Karpas-422 (cell line): ENCODE results near the gene METTL9. TPM values are rescaled to one million over a fixed set of nuclear protein-coding genes. Genes with fewer than 3 reads are reported as not detected.
A peak's percentile ranks its signal among the peaks of the same experiment; 100 is the strongest.

ENCODE experiments used
- DNase-seq: peaks from one replicate; pipeline ENCODE4 v3.0.0-alpha.2; 2015
- H2AFZ ChIP-seq: fragments of 200-600 bp; sonication (generic); 2 replicates; pipeline ENCODE4 v1.6.1; 2014; ENCODE audit warnings: antibody characterized with exemption, low read length, mixed read lengths
- H3K27ac ChIP-seq: fragments of 200-600 bp; sonication (generic); 2 replicates; pipeline ENCODE4 v1.5.1; 2014; ENCODE audit warnings: mild to moderate bottlenecking, low read length, moderate library complexity
- H3K27me3 ChIP-seq: fragments of 200-600 bp; sonication (generic); 2 replicates; pipeline ENCODE4 v1.6.1; 2014; ENCODE audit warnings: low read length, mixed read lengths
- H3K36me3 ChIP-seq: fragments of 200-600 bp; sonication (generic); 2 replicates; pipeline ENCODE4 v1.6.1; 2014; ENCODE audit warnings: low read length, mixed read lengths; ENCODE audit not compliant: insufficient read depth
- H3K4me1 ChIP-seq: fragments of 200-600 bp; sonication (generic); 2 replicates; pipeline ENCODE4 v1.6.1; 2014; ENCODE audit warnings: mild to moderate bottlenecking, low read length, mixed read lengths
- H3K4me2 ChIP-seq: fragments of 200-600 bp; sonication (generic); 2 replicates; pipeline ENCODE4 v1.6.1; 2014; ENCODE audit warnings: low read length, low read depth, mild to moderate bottlenecking; ENCODE audit not compliant: poor library complexity, severe bottlenecking
- H3K4me3 ChIP-seq: fragments of 200-600 bp; sonication (generic); 2 replicates; pipeline ENCODE4 v1.5.1; 2014; ENCODE audit warnings: mild to moderate bottlenecking, antibody characterized with exemption, low read length, mixed read lengths
- H3K79me2 ChIP-seq: fragments of 200-600 bp; sonication (generic); 2 replicates; pipeline ENCODE4 v1.6.1; 2014; ENCODE audit warnings: mild to moderate bottlenecking, low read length, mixed read lengths
- H3K9ac ChIP-seq: fragments of 200-600 bp; sonication (generic); 2 replicates; pipeline ENCODE4 v1.6.0; 2014; ENCODE audit warnings: low read length
- H3K9me2 ChIP-seq: fragments of 200-600 bp; sonication (generic), shearing (Covaris generic); replicated peaks from 2 replicates; pipeline ENCODE4 v1.6.0; 2014; ENCODE audit warnings: mild to moderate bottlenecking, low read length, moderate library complexity; ENCODE audit not compliant: insufficient read depth
- H3K9me3 ChIP-seq: fragments of 300-700, 200-600 bp; sonication (generic); 2 replicates; pipeline ENCODE4 v1.6.1; 2014; ENCODE audit warnings: low read length, mixed read lengths
- H4K20me1 ChIP-seq: fragments of 200-600 bp; sonication (generic); 2 replicates; pipeline ENCODE4 v1.6.1; 2014; ENCODE audit warnings: mild to moderate bottlenecking, antibody characterized with exemption, low read length, low read depth; ENCODE audit not compliant: insufficient read depth
- total RNA-seq: library from RNA; depleted of rRNA; stranded (reverse); fragments of >200 nt; shearing (Covaris generic); gene quantifications from 2 replicates; pipeline ENCODE4 v1.2.3, GENCODE V29; 2014; ENCODE audit warnings: low replicate concordance

The METTL9 gene
- total RNA-seq, 1 experiment from 2014 or later: 90.6 TPM

DNA sequence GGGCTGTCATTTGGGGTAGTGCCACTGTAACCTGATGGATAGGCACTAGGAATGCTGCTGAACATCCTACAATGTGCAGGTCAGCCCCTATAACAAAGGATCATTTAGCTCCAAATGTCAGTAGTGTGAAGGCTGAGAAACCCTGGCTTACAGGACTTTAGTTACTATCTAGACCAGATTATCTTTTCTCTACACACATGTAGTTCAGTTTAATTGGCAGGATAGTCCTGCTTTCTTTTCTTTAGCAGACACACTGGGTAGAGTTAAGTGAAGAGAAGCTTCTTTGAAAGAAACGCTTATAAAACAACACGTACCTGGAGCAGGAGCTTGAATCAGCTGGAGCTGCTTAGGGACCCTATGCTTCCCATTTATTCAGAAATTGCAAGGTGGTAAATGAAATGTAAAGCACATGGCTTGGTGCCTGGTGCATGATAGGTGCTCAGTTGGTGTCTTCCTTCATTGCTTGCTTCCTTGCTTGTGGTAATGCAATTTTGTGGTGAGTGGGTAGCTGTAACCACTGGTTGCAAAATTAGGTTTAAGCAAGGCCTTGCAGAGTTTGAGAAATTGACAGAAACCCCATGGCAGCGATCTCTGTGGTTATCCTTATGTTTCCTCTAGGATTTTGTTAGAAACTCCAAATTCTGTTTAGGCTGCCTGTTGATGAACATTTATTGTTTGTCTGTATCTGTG, 9.4 kb downstream of the METTL9 start:
- Histone ChIP-seq H4K20me1 (peaks cover 35% of the 10 kb centered on the region; the same call in 1 of the 2 replicates), H3K4me2 (peak overlapping the region; percentile 60), H3K4me1 (peaks cover 44% of the 10 kb centered on the region), H3K9me3 (no peaks in the 10 kb centered on the region), H3K4me3 (peak overlapping the region; percentile 8), H3K79me2 (peaks cover 96% of the 10 kb centered on the region), H3K36me3 (no peaks in the 10 kb centered on the region), H3K27me3 (no peaks in the 10 kb centered on the region), H3K27ac (peak overlapping the region; percentile 32; the same call in 1 of the 2 replicates), H3K9me2 (no peaks in the 10 kb centered on the region), H3K9ac (no peak overlapping the region; the same call in 1 of the 2 replicates), H2AFZ (no peak overlapping the region)
- no peak for DNase-seq

DNA sequence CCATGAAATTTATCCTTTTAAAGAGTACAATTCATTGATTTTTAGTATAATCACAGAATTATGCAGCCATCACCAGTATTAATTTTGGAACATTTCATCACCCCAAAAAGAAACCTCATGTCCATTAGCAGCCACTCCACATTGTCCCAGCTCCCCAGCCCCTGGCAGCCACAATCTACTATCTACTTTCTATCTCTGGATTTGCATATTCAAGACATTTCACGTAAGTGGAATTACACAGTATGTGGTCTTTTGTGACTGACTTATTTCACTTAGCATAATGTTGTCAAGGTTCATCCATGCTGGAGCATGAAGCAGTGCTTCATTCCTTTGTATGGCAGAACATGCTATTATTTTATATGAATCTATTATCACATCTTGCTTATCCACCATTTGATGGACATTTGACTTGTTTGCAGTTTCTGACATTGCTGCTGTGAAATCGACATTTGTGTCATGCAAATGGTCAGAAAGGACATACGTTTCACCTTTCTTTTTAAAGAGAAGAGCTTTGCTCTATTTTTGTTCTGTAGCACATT, 10.7 kb downstream of the METTL9 start:
- peak overlapping the region; percentile 8 for H3K4me3 ChIP-seq
- H3K9ac ChIP-seq: no peak overlapping the region
- H3K4me2 ChIP-seq: peak overlapping the region; percentile 60
- peak; percentile 48 for DNase-seq
- H3K79me2 ChIP-seq: peaks cover 97% of the 10 kb centered on the region
- peaks cover 28% of the 10 kb centered on the region; the same call in 1 of the 2 replicates for H4K20me1 ChIP-seq
- H3K9me2 ChIP-seq: no peaks in the 10 kb centered on the region
- peaks cover 44% of the 10 kb centered on the region for H3K4me1 ChIP-seq
- H3K9me3 ChIP-seq: no peaks in the 10 kb centered on the region
- H3K27ac ChIP-seq: peak overlapping the region; percentile 32
- H3K27me3 ChIP-seq: no peaks in the 10 kb centered on the region
- no peaks in the 10 kb centered on the region for H3K36me3 ChIP-seq
- H2AFZ ChIP-seq: no peak overlapping the region

DNA sequence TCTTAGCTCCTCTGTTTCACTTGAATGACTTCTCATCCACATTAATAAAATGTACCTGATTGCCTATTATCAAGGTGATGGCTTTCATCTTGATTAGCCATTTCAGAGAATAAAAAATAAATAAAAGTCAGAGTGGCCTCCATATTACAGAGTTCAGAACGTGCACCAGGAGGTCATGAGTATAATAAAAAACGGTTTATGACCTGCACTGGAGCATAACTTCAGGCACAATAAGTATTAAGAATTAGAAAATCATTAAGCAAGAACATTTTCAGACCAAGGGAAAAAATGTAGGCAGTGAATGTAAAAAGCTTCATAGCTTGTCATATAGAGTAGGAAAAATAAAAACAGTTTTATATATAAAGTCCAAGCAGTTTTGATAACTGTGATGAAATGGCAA, 11.4 kb downstream of the METTL9 start:
- Histone ChIP-seq H3K9me3 (no peaks in the 10 kb centered on the region), H2AFZ (no peak overlapping the region), H3K4me2 (peak overlapping the region; percentile 60), H3K9me2 (no peaks in the 10 kb centered on the region), H4K20me1 (peaks cover 24% of the 10 kb centered on the region; the same call in 1 of the 2 replicates), H3K9ac (no peak overlapping the region), H3K27ac (peak overlapping the region; percentile 32; the same call in 1 of the 2 replicates), H3K79me2 (peaks cover 97% of the 10 kb centered on the region), H3K4me1 (peaks cover 45% of the 10 kb centered on the region), H3K36me3 (no peaks in the 10 kb centered on the region), H3K27me3 (no peaks in the 10 kb centered on the region), H3K4me3 (no peak overlapping the region)
- DNase-seq: no peak

DNA sequence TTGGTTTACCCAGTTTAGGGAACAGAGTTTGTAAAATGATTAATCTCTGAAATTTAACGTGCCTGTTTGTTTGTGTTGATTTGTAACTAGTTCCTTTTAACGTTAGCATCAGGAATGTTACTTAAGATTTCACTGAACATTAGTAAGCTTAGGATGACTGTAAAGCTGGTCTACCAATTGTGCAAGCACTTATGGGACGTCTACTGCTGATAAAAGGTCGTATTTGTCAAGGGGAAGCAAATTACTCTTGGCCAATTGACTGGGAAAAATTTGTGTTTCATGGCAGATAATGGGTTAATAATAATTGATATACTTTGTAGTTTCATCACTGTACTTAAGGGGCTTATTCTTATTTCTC, 11.8 kb downstream of the METTL9 start:
- Histone ChIP-seq H3K9me2 (no peaks in the 10 kb centered on the region), H2AFZ (no peak overlapping the region), H3K27ac (peak overlapping the region; percentile 63; the same call in 1 of the 2 replicates), H3K9ac (no peak overlapping the region), H3K9me3 (no peaks in the 10 kb centered on the region), H3K4me3 (no peak overlapping the region), H4K20me1 (peaks cover 24% of the 10 kb centered on the region; the same call in 1 of the 2 replicates), H3K36me3 (no peaks in the 10 kb centered on the region), H3K79me2 (peaks cover 99% of the 10 kb centered on the region), H3K4me1 (peaks cover 49% of the 10 kb centered on the region), H3K4me2 (peak overlapping the region; percentile 60), H3K27me3 (no peaks in the 10 kb centered on the region)
- no peak for DNase-seq

DNA sequence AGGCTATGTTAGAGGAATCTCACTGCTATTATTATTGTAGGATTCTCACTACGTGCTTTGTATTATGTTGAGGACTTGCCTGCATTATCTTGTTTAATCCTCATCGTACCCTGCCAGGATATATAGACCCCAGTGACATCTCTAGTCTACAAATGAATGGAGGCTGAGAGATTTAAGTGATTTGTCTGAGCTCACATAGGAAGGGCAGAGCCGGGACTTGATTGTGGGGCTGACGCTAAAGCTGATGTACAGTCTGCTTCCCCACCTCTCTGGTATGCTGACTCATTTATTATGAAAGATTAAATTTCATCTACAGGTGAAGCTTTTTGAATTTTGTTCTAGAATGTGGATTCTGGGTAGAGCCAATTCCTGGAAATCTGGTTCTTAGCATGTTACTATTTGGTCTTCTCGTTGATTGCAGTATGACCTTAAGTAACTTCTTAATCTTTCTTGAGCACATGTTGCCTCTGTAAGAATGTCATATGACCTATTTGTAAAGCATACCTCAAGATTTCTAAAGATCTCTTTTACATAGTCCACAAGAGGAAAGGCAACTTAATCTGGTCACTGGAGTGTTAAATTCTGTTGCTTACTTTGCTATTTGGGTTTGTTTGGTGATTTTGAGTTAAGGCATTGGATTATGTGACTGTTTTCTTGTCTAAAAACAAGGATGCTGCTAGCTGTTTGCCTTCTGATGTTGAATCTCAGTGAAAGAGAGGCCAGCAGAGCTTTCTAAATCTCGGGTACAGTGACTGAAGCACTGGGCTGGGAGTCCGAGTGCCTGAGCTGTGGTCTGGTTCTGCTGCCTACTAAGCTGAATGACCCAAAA, 12.4 kb downstream of the METTL9 start:
- H2AFZ ChIP-seq: no peak overlapping the region
- H3K27ac ChIP-seq: peak overlapping the region; percentile 63
- H3K4me2 ChIP-seq: peak overlapping the region; percentile 60
- no peak overlapping the region for H3K4me3 ChIP-seq
- no peaks in the 10 kb centered on the region for H3K27me3 ChIP-seq
- no peaks in the 10 kb centered on the region for H3K36me3 ChIP-seq
- peaks cover 99% of the 10 kb centered on the region for H3K79me2 ChIP-seq
- peaks cover 54% of the 10 kb centered on the region for H3K4me1 ChIP-seq
- DNase-seq: peak; percentile 49
- no peak overlapping the region for H3K9ac ChIP-seq
- H4K20me1 ChIP-seq: peaks cover 24% of the 10 kb centered on the region; the same call in 1 of the 2 replicates
- no peaks in the 10 kb centered on the region for H3K9me2 ChIP-seq
- no peaks in the 10 kb centered on the region for H3K9me3 ChIP-seq

DNA sequence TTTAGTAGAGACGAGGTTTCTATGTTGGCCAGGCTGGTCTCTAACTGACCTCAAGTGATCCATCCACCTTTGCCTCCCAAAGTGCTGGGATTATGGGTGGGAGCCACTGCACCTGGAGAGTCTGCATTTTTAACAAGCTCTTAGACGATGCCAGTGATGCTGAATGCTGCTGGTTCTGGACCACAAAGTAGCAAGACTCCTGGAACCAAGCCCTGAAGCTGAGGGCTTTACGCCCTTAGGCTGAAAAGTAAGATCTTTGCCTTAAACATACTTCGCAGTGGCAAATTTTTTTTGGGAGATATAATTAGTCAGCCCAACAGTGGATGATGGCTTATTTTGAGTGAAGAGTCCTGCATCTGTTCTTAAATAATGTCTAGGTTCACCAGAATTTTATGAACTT, 14.0 kb downstream of the METTL9 start:
- Histone ChIP-seq H3K9me2 (no peaks in the 10 kb centered on the region), H3K4me3 (no peak overlapping the region), H3K9me3 (no peaks in the 10 kb centered on the region), H3K9ac (no peak overlapping the region), H4K20me1 (peaks cover 18% of the 10 kb centered on the region; the same call in 1 of the 2 replicates), H3K36me3 (no peaks in the 10 kb centered on the region), H3K4me2 (no peak overlapping the region), H3K4me1 (peaks cover 61% of the 10 kb centered on the region), H2AFZ (no peak overlapping the region), H3K79me2 (peaks cover 92% of the 10 kb centered on the region), H3K27me3 (no peaks in the 10 kb centered on the region), H3K27ac (no peak overlapping the region)
- no peak for DNase-seq

DNA sequence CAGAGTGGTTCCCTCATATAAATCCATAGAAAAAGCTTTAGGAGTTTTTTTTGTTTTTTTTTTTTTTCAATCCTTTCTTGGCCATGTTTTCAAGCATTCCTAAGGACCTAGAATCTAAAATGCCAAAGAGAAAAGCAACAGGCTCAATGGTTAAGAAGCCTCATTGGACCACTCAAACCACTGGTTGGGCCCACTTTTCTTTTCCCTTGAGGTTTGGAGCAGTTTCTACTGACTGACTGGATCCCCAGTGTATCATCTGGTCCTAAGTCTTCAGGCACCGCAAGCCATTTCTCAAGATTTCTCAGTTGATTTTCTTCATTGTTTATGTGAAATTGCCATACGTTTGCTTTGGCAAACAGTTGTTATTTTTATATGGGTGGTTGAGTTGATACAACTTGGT, 14.4 kb downstream of the METTL9 start:
- peaks cover 57% of the 10 kb centered on the region for H3K4me1 ChIP-seq

DNA sequence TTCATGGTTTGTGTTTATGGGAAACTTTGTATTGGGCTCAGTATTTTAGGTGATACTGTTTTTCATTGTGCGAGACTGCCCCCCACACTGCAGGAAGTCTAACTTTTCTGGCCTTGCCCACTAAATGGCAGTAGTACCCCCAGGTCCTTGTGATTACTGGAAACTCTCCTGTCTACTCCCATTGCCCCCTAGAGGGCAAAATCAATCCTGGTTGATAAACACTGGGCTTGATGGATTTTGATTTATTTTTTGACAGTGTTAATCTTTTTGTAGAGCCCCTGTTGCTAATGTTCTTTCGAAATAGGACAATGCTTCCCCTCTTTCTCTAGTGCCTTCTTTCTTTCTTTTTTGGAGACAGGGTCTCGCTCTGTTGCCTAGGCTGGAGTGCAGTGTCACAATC, 15.5 kb downstream of the METTL9 start:
- no peaks in the 10 kb centered on the region for H3K9me2 ChIP-seq
- no peaks in the 10 kb centered on the region for H3K9me3 ChIP-seq
- peaks cover 45% of the 10 kb centered on the region for H3K4me1 ChIP-seq
- no peak overlapping the region for H3K27ac ChIP-seq
- H3K9ac ChIP-seq: no peak overlapping the region
- peaks cover 83% of the 10 kb centered on the region for H3K79me2 ChIP-seq
- no peak overlapping the region for H3K4me3 ChIP-seq
- no peak for DNase-seq
- peaks cover 4% of the 10 kb centered on the region; the same call in 1 of the 2 replicates for H3K36me3 ChIP-seq
- H3K27me3 ChIP-seq: no peaks in the 10 kb centered on the region
- H3K4me2 ChIP-seq: no peak overlapping the region
- no peak overlapping the region for H2AFZ ChIP-seq
- H4K20me1 ChIP-seq: peaks cover 6% of the 10 kb centered on the region; the same call in 1 of the 2 replicates

More for the DNA sequence above, 14.4 kb downstream of the METTL9 start:
- no peak overlapping the region for H3K4me3 ChIP-seq
- H3K4me2 ChIP-seq: no peak overlapping the region
- peaks cover 91% of the 10 kb centered on the region for H3K79me2 ChIP-seq
- peaks cover 14% of the 10 kb centered on the region; the same call in 1 of the 2 replicates for H4K20me1 ChIP-seq
- H3K27ac ChIP-seq: no peak overlapping the region
- H3K9me2 ChIP-seq: no peaks in the 10 kb centered on the region
- DNase-seq: no peak
- H3K9me3 ChIP-seq: no peaks in the 10 kb centered on the region
- H3K27me3 ChIP-seq: no peaks in the 10 kb centered on the region
- H2AFZ ChIP-seq: no peak overlapping the region
- H3K9ac ChIP-seq: no peak overlapping the region
- H3K36me3 ChIP-seq: no peaks in the 10 kb centered on the region
